NCI-H526 (cell line): ENCODE data around the gene SDHAF2.
A peak's percentile ranks its signal among the peaks of the same experiment; 100 is the strongest.
"Not testable (repeated sequence)": the region's sequence is repeated elsewhere in the genome, so short reads cannot be mapped to it uniquely, and the experiment has no call there.

ENCODE experiments used
- DNase-seq, 2 experiments: peaks; one replicate each; lab custom pipeline; 2025; lab: John Stamatoyannopoulos, UW

SDHAF2 gene

DNA sequence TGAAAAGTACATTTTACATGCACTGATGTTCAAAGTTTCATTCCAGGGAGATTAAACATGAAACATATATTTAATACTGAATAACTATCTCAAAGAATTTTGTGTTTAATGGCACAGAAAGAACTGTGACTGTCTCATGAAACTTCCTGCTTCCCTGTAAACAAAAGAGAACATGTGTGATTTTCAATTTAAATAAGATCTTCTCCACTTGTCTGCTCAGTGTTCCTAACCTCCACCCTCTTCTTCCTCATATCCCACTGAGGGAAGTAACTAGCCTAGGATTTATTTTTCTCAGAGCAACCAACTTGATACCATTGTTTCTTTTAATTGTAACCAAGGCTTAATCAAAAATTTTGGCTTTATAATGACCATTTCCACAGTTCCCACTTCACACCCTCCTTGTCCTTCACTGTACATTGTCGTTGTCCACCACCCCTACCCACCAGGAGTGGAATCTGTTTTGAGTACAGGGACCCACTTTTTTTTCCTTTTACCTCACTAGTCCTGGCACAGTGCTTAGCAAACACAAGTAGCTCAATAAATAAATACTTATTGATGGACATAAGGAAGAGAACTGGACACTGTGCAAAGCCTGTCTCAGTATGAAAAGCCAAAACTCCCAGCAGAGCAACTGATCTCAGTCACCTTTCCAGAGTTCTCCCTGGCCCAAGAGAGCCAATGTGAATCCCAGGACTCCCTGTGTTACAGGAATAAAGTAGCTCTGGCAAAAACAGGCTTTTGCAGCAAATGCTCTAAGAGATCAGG is 4.4 kb upstream of the SDHAF2 start:
- no peak for DNase-seq

DNA sequence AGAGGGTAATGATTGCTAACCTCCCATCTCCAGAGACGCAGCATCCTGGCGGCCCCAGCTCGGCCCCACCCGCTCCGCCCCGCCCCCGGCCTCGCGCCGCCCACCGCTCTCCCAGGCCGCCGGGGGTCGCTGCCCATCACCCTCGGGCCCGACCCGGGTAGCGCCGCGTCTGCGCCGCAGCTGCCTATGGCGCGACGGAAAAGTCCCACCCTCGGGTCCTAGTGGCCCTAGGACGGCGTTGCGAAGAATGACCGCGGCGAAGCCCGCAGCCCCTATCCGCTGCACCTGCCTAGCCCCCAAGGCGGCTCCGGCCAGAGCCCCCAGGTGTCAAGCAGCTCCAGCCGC is 606 bp upstream of the SDHAF2 start:
- DNase-seq: peak; percentile 33 to 83

- not testable (repeated sequence) for DNase-seq
Measured at GRCh38 chr11:61430839-61431238, 915 bp downstream of the SDHAF2 start.

- DNase-seq: no peak
Measured at GRCh38 chr11:61437496-61437895, 7.6 kb downstream of the SDHAF2 start.

- DNase-seq: no peak
Measured at GRCh38 chr11:61439615-61440014, 9.7 kb downstream of the SDHAF2 start.

DNA sequence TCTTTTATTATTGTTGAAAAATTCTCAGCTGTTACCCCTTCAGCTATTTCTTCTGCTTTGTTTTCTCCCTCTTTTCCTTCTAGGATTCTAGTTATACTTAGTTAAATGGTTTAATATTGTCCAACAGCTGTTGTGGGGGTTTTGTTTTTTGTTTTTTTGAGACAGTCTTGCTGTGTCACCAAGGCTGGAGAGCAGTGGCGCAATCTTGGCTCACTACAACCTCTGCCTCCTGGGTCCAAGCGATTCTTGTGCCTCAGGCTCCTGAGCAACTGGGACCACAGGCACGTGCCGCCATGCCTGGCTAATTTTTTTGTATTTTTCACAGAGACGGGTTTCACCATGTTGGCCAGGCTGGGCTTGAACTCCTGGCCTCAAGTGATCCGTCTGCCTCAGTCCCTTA is 12.7 kb downstream of the SDHAF2 start:
- no peak for DNase-seq

- DNase-seq: peak; percentile 81 to 85
Measured at GRCh38 chr11:61445516-61445915, 15.6 kb downstream of the SDHAF2 start.

GRCh38 chr11:61446211-61446651 is 16.3 kb downstream of the SDHAF2 start:
- peak; percentile 66 to 92 for DNase-seq

DNA sequence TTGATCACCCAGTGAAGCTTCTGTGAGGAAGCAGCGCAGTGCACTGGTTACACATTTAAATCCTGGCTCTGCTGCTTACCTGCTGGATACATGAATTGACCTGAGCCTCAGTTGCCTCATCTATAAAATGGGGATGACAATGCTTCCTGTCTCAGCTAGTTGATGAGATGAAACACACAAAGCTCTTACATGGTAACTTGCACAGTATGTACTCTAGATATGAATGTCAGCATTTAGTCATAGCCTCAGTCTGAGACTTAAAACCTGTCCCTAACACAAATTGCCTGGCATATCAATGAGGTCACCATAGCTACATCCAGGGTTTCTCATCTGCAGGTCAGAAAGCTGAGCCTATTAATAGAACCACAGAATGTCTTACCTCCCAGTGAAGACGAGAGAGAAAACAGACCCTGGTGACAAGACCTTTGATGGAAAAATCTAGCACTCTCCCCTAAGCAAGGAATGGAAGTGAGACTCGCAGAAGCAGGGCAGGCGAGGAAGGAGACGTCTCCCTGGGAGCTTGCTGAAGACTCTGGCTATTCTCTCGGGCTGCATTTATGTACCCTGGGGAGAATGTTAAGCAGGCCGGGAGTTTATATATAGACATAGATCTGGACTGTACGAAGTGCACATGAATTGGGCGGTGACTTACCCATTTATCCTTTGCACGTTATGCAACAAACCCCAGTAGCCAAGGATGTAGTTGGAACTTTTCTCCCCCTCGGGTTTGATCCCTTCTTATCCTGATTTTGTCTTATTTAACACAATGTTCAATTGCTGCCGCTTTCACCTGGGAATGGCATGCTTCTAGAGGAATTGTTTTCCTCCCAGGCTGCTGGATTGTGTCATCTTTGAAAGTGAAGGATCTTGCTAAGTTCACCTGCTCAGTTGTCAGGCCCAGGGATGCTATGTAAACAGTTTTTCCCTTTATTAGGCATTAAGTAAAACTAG is 18.0 kb downstream of the SDHAF2 start:
- DNase-seq: no peak

GRCh38 chr11:61448552-61448927 is 18.6 kb downstream of the SDHAF2 start:
- no peak for DNase-seq

GRCh38 chr11:61452825-61453224 is 22.9 kb downstream of the SDHAF2 start:
- no peak for DNase-seq

DNA sequence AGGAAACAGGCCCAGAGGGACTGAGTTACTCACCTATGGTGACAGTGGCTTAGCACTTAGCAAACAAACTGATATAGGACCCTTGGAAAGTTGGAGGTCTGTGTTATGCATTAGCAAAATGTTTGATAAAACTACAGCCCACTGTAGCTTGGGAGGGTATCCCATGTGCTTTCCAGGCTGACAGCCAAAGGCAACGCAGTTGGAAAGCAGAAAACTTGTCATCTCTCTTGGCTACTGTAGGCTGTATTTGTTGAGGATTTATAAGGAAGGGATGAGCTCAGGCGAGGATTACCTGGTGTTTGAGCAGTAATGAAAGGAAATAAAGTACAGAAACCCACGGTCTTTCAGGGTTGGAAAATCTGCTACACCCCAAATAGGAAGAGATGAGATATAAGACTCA is 23.8 kb downstream of the SDHAF2 start:
- no peak for DNase-seq

GRCh38 chr11:61454520-61454919 is 24.6 kb downstream of the SDHAF2 start:
- no peak for DNase-seq

DNA sequence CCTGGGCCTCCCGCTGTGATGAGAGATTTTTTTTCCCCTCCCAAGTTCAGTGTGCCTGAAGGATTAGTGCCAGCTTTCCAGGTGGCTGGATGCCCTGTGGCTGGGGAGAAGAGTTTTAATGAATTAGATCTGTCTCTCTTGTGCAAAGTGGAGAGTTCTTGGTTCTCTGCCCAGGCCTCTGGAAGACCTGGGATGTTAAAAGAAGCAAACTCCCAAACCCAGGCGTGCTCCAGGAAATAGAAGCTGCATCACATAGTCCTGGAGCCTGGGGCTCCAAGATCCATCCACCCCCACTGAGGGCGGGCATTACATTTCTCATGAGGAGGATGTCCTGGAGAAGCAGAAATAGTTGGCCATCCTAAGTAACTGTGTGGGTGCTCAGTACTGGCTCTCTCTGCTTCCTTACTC is 30.6 kb downstream of the SDHAF2 start:
- DNase-seq: no peak

DNA sequence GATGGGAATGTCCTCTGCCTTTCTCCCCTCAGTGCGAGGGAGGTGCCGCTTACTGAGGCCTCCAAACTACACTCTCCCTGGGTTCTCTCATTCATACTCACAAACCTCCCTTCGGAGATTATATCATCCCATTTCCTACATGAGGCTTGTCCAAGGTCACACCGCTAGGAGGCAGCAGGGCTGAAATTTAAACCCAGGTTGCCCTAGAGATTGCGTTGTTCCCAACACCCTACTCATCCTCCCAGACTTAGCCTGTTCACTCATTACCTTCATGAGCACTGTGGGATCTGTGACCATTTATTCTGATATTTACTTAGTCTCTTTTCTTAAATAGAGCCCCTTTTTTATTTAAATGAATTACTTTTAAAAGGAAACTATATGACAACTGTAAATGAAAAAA is 31.1 kb downstream of the SDHAF2 start:
- peak in 1 of 2 experiments; percentile 11 for DNase-seq

DNA sequence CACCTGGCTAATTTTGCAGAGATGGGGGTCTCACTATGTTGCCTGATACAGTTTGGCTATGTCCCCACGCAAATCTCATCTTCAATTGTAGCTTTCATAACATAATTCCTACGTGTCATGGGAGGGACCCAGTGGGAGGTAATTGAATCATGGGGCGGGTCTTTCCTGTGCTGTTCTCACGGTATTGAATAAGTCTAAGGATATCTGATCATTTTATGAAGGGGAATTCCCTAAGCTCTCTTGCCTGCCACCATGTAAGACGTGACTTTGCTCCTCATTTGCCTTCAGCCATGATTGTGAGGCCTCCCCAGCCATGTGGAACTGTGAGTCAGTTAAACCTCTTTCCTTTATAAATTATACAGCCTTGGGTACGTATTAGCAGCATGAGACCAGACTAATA is 37.7 kb downstream of the SDHAF2 start:
- DNase-seq: not testable (repeated sequence)

- DNase-seq: no peak
Measured at GRCh38 chr11:61468002-61468401, 38.1 kb downstream of the SDHAF2 start.

- no peak for DNase-seq
Measured at GRCh38 chr11:61472282-61472681, 42.4 kb downstream of the SDHAF2 start.

DNA sequence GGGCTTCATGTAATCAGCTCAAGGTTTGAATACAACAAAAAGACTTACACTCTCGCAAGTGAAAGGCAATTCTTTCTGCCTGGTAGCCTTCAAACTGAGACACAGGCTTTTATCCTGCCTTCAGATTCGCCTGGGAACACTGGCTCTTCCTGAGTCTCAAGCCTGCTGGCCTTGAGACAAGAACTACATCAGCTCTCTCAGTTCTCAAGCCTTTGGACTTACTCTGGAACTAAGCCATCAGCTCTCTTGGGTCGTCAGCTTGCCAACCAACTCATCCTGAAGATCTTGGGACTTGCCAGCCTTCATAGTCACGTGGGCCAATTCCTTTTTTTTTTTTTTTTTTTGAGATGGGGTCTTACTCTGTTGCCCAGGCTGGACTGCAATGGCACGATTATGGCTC is 42.9 kb downstream of the SDHAF2 start:
- no peak for DNase-seq

- no peak for DNase-seq
Measured at GRCh38 chr11:61473370-61474012, 43.6 kb downstream of the SDHAF2 start.

DNA sequence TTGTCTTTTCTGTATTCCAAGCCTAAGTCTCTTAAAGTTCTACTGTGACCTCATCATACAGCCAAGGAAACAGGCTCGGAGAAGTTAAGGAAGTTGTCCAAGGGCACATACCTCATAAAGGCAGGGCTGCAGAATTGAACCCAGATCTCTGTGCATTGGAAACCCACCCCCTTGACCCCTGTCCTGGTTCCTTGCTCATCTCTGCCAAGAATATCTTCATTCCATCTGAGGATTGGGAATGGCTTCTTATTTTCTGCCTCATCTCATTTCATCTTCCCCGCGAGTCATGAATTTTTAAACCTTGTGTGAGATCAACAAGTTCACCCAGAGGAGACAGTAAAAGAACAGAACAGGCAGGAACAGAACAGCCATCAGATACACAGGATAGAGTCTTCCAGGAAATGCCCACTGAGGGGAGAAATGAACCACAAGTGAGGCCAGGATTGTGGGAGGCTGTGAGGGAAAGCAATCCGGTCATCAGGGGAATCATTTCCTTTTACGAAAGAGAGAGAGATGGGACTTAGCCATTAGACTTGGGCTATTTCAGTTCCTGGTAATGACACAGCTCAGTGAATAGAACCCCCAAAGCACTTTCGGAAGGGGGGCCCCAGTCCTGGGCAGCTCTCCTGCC is 44.2 kb downstream of the SDHAF2 start:
- DNase-seq: no peak

GRCh38 chr11:61475433-61475832 is 45.5 kb downstream of the SDHAF2 start:
- DNase-seq: no peak
